NCI-H128 (cell line): ENCODE results near the gene HLX.

Source experiments
- DNase-seq: peaks from one replicate; lab custom pipeline; 2025; ENCODE audit not compliant: unreplicated experiment; lab: John Stamatoyannopoulos, UW

The HLX gene

DNA sequence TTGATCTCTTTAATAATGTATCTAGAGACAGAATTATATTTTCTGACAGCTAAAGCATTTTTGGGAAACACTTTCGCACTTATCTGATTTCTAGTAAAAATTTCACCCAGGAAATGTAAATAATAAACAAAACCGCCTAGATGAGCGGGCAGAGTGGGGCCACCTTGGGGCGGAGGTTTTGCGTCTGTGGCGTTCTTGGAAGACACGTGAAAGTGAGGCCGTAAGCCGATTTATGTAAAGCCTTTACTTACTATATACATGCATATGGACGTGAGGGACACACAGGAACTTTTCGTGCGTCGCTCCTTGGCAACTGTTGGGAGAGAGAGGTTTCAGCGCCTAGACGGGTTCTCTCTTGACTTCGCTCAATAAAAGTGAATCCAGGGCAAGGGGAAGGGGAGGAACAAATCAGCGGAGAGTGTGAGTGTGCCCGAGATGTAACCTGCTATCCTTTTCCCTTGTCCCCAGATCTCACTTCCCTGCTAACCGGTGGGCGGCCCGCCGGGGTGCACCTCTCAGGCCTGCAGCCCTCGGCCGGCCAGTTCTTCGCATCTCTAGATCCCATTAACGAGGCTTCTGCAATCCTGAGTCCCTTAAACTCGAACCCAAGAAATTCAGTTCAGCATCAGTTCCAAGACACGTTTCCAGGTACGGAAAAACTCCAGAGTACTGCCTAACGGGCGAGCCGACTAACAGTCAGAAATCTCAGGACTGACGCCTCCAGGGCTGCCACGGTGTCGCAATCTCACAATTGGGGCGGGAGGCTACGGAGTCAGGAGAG lies 1.7 kb downstream of the HLX start:
- DNase-seq = no peak

DNA sequence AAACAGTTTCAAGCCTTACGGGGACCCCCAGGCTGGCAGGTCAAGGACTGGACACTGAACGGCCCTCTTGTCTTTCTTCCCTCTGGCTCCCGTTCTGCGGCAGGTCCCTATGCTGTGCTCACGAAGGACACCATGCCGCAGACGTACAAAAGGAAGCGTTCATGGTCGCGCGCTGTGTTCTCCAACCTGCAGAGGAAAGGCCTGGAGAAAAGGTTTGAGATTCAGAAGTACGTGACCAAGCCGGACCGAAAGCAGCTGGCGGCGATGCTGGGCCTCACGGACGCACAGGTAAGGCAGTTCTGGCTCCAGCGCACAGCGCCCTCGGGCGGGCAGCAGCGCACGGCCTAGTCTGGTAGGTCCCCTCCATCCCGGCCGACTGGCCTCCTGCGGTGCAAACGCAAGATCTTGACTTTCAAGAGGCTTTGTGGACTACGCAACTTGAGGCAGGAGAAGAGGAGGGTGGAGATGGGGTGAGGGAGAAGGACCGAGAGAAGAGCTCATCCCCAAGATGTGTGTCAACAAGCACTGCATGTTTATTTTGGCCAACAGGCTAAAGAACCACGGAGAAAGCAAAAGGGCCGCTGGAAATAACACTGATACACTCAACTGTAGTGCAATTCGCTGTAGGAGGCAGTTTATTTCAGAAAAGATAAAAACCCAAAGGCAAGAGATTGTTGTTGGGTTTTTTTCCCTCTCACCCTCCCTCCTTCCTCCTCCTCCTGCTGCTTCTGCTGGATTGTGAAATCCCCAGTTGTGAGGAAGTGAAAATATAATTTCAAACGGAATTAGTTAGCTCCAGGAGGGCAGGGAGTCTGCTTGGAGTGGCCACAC lies 3.0 kb downstream of the HLX start:
- DNase-seq = no peak

DNA sequence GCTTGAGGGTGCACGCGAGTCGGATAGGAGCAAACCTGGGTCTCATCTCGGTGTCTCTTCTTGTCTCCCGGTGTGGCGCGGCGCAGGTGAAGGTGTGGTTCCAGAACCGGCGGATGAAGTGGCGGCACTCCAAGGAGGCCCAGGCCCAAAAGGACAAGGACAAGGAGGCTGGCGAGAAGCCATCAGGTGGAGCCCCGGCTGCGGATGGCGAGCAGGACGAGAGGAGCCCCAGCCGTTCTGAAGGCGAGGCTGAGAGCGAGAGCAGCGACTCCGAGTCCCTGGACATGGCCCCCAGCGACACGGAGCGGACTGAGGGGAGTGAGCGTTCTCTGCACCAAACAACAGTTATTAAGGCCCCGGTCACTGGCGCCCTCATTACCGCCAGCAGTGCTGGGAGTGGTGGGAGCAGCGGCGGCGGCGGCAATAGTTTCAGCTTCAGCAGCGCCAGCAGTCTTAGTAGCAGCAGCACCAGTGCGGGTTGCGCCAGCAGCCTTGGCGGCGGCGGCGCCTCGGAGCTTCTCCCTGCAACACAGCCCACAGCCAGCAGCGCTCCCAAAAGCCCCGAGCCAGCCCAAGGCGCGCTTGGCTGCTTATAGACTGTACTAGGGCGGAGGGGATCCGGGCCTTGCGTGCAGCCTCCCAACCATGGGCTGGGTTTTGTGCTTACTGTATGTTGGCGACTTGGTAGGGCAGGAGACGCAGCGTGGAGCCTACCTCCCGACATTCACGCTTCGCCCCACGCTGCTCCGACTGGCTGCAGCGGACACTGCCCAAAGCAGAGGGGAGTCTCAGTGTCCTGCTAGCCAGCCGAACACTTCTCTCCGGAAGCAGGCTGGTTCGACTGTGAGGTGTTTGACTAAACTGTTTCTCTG lies 5.1 kb downstream of the HLX start:
- no peak for DNase-seq

DNA sequence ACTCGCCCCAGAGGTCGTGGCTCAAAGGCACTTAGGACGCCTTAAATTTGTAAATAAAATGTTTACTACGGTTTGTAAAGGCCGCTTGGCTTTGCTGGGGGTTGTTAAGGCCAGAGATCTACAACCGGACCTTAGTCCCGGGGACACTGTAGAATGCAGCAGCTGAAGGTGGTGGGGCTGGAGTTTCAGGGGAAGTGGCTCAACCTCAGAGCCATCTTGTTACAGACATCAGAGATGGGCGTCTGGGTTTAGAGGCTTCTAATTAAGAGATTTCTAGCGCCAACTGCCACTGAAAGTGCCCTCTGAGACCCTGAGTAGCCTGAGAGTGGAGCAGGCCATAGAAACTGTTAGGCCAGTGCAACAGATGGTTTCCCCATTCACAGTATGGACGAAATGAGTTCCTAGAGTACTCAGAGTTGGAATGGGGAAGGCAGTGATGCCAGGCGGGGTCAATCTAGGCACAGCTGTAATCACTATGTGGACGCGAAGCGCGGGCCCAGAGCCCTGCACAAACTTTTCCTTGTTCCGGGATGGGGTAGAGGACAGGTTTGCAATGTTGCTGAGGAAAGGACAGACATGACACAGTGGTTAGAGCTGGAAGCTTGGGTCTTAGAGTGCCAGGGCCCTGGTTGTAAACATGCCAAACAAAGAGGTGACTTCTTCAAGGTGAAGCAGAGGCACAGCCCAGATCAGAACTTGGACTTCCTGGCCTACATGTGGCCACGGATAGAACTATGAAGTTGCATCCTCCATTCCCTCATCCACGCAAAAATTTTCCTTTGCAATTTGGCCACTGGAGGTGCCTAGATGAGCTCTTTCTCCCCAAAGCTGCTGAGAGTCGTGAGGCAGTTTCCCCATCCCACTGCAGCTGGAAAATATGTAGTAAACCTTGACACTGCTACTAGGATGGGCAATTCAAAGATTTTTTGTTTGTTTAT lies 6.0 kb downstream of the HLX start:
- DNase-seq = no peak

DNA sequence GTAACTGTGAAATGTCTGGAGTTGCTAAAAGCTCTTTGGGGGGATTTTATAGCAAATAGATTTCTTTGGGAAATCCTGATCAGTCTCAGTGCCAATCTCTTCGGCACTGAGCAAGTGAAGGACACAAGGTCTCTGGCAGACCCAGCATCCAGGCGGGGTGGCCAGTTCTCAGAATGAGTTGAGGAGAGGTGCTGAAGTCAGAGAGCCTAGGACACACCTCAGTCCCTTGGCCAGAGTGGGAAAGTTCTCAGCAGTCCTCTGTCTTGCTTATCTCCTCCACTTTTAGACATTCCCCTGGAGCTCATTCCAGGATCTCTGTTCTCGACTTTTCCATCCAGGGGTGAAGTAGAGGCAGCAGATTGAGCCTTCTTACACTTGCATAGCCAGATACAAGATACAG lies 6.7 kb downstream of the HLX start:
- no peak for DNase-seq

DNA sequence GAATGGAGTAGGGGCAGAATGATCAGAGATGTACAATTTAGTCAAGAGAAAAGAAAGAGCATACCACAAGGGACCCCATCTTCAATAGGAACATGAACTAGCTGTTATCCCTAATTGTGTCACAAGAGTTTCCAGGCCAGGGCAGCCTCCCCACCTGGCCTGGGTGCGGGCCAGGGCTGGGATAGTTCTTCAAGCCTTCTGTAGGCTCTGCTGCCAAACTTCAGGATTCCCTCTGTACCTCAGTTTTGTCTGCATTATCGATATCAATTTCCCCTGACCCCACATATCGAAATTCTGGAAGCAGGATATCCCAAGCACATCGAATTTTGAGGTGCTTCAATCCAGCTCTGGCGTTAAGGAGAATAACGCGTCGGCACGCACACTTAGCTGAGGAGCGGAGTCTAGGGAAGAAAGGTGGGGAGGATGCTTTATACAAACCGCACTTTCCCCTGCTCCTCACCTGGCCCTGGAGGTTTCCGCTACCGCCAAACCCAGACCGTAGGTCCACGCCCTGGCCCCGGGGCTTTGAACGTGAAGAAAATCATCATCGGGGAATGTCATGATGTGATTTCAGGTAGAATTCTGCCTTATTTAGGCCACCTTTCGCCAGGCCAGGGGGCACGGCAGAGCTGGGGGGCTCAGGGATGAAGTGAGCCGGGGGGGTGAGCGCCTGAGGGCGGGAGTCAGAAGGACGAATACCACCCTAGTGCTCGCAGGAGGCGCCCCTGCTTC lies 7.4 kb downstream of the HLX start:
- DNase-seq = no peak

DNA sequence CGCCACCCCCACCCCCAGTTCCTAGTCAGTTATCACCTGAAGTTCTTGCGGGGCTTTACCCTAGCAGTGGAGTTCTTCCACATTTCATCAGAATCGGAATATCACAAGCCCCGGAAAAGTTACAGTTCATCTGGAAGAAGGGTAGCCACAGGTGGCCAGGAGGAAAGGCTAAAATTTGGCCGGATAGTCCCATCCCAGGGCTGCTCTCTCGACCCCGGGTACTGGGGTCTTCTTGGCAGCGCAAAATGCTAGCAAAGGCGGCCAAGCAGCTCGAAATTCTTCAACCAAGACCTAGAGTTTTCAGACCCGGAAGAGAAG lies 7.9 kb downstream of the HLX start:
- no peak for DNase-seq

DNA sequence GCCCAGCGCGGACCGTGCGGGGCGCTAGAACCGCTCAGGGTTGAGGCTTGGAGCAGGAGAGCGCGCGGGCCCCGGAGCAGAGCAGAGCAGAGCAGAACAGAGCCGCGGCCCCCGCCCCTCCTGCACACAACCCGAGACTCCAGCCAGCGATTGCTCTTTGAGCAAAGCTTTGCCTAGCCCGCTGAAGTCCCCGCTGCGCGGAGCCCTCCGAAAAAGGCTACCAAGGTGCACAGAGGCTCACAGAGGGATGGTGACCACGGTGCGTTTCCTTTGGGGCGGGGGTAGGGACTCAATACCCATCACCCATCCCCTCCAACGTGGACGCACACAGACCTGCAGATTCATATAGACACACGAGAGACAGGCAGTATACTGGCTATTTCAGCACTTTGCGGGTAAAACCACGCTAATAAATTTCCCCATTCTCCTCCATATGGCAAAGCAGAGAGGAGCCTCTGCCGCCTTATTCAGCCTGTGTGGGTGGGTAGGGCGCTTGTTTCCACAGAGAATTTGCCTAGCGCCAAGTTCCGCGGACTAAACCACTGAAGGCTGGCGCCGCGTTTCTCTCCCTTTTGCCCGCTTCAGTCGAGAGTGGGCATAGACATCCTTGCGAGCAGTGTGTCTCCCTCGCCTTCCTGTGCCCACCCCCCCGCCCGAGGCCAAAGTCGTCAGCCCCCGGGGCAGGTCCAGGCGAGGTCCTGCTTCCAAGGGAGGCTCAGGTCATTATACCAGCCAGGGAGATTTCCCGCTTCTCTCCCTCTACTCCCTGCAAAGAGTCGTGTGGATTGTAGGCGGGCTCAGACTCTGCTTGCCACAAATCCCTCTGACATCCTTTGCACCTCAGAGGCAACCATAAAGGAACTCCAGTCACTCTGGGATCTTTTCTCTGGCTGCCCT lies 8.5 kb downstream of the HLX start:
- no peak for DNase-seq

DNA sequence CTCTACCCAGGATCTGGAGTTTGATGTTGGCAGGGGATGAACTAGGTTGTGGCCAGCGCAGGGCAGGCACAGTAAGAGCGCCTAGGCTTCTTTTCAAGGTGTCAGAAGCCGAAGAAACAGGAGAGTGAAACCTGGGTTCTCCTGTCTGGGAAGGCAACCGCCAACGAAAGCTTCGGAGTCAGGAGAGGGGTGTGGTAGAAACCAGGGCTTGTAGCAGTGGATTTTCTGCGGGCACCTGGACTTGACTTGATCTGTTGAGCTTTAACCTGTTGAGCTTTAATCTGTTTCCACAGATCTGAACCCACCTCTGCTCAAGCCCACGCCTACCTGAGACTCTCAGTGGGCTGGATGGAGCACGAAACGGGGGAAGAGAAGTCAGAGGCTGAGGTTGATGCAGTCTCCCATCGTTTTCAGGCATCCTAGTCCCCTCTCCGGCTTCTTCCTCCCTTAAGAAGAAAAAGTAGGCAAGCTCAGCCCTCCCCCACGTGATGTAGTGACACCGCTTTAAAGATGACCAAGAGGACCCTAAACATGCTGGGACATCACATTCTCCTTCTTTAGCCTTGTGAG lies 9.3 kb downstream of the HLX start:
- DNase-seq = no peak

DNA sequence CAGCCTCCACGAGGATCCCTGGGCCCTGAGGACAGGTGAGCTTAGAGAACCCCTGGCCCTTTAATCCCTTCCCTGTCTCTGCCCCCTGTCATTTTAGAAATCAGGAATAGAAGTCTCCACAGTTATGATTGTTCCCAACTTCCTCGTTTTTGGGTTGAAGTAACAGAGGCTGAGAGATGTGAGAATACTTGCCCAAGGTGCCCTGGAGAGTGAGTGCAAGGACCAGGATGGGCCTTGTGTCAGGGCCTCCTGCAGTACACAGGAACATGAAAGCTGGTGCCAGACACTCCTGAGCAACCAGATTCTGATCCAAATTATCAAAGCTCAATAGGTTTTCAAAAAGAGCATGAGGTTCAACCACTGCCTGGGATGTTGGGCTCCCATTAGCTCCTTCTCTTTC lies 10.1 kb downstream of the HLX start:
- no peak for DNase-seq

DNA sequence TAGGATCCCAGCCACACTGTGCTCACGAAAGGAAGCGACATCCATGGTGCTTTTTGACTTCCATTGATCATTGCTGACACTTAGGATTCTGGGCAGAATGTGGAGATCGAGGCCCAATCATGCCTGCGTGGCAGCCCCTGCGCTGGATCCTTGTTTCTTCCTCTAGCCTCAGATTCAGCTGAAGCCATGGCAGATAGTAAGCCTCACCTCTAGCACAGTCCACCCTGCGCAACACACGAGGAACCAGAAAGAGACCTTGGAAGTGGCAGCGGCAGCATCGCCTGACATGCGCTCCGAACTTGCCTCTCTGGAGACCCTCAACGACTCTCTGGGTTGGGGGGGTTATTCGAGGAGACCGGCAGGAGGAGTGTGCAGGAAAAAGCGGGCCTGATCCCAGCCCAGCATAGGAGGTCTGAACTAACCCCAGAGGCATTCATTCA lies 10.6 kb downstream of the HLX start:
- no peak for DNase-seq

DNA sequence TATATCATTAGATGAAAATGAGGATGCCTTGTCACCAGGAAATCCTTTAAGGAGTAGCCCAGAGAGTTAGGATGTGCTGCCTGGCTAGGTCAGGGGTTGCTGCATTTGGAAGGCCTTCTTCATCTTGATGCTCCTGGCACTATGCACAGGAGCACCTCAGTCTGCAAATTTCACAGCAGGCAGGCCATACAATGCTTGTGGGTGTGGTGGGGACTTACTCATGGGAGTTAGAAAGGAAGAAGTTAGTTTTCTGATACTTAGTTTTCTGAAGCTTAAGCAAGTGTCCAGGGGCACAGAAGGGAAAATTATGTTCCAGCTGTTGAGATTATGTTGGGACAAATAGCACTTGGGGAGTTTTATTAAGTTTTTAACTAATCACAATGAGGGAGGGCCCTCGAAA lies 11.4 kb downstream of the HLX start:
- DNase-seq = no peak

DNA sequence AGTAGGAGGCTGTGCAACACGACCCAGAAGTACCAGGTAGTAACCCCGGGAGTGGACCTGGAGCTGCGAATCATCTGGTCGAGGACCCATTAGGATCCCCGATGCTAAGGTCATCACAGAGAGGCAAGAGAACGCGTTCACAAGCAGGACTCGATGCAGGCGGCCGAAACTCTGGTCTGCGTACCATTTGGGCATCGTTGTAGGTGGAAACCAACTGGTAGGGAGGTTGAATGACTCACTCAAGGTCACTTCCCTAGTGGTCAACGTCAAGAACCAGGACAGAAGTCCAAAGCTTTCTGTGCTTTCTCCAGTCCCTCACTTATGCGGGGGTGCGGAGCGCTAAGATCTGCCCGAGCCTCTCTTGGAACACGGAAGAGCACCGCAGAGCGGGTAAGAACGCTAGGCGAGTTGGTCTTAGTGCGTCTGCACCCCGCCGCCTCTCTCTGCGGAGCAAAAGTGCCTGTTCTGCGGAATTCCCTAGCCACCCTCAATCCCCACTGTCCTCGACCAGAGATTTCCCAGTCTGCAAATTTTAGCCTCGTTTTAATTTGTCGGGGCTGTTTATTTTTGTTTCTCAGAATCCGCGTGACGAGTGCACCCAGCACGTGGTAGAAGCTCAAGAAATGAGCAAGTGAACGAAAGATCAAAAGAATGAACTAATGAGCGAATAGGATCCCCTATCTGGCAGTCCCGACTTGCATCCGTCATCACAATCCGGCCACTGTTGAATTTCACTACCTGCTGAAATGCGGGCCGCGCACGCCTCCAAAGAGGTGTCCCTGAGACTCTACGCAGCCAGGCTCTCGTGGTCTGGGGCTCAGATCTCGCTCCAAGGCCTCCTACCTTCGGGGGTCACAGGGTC lies 12.2 kb downstream of the HLX start:
- no peak for DNase-seq

DNA sequence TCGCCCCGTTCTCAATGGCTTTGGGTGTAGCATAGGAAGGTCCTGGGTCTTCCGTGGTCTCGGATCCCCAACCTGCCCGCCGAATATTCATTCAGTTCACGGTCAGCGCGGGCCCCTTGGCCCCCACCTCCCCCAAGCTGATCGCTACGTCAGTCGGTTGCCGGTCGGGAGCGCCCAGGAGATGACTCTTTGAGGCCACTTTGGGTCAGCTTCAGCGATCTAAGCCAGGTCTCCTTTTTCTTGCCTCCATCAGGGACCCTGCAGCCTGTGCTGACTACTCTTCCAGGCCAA lies 12.8 kb downstream of the HLX start:
- DNase-seq = no peak

DNA sequence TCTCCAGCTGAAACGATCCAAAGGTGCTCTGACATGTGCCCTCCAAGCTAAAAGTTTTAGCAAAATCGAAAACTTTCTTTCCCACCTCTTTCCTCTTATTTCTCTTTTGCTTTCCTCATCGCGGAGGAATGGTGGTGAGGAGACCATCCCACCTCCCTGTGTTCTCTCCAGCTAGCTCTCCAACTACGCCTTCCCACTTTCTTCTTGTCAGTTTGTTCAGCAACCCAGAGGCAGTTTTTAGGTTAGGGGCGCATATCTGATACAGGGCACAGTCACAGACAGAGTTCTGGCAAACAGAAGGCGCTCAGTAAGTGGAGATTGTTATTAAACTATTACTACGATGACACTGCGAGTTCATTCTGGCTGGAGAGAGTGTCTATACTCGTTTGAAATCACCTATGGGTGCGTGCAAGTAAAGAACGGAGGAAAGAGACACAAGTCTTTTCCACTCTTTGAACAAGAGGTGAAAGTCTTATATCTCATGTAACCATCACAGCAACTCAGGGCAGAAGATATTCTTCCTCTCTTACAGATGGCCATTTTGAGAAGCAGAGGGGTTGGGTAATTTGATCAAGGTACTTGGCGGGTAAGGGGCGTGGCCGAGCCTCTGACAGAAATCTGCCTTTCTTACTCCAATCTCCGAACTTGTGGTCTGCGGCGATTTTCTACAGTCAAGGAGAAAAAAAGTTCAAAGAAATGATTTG lies 13.9 kb downstream of the HLX start:
- DNase-seq = no peak

DNA sequence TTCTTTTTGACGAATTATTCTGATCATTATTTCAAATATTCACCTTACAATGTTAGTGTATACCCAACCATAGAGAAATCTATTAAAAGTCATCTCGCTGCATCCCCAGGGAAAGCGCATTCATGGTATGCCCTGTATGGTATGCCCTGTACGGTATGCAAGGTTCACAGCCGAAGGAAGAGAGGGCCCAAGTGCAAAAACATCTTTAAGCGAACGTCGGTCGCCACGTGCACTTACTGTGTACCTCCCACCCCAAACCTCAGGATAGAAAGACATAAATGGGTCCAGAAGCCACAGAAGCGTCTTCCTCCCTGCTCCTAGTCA lies 14.4 kb downstream of the HLX start:
- DNase-seq = no peak
